Measurements from ENCODE around the gene RNF224.

Gene RNF224

GRCh38 chr9:137191691-137192447 is 35.4 kb upstream of the RNF224 start:
- Histone ChIP-seq H3K14ac (ENCODE audit: low read length in 2 of 2) (no peak overlapping the region), H2BK120ac (ENCODE audit: low read depth, low read length) (no peak overlapping the region), H3K18ac (ENCODE audit: low read depth in 1 of 2, low read length in 2 of 2) (no peak overlapping the region), H3K27me3 (ENCODE audit: control insufficient read depth in 1 of 2, insufficient read depth in 1 of 2, low read length in 2 of 2) (no peaks in the 10 kb centered on the region), H4K8ac (ENCODE audit: low read length) (no peak overlapping the region), H2AFZ (ENCODE audit: low read depth, low read length) (no peak overlapping the region), H3K4ac (ENCODE audit: low read depth in 1 of 2, low read length in 2 of 2) (no peak overlapping the region), H3K23ac (ENCODE audit: low read length in 2 of 2) (no peak overlapping the region), H2BK5ac (ENCODE audit: low read depth, low read length, poor library complexity, severe bottlenecking) (no peak overlapping the region), H3K4me3 (ENCODE audit: insufficient read depth in 1 of 2, low read depth in 1 of 2, low read length in 2 of 2) (no peak overlapping the region), H2BK15ac (ENCODE audit: low read depth, poor library complexity, severe bottlenecking) (no peak overlapping the region), H3K36me3 (ENCODE audit: control insufficient read depth in 1 of 2, insufficient read depth in 2 of 2, low read depth in 1 of 2, low read length in 2 of 2) (peaks cover 36 to 56% of the 10 kb centered on the region in 2 experiments), H2BK12ac (ENCODE audit: low read length in 2 of 2) (no peak overlapping the region), H4K91ac (ENCODE audit: low read length) (peak overlapping the region; percentile 0), H3K27ac (ENCODE audit: low read length, poor library complexity, severe bottlenecking) (no peak overlapping the region), H3K4me1 (ENCODE audit: control insufficient read depth, insufficient read depth, low read depth, low read length) (peaks cover 67% of the 10 kb centered on the region), H3K4me2 (ENCODE audit: low read length, poor library complexity, severe bottlenecking) (no peak overlapping the region), H3K79me1 (replicated peaks; ENCODE audit: low read length, poor library complexity, severe bottlenecking) (peaks cover 53% of the 10 kb centered on the region), H3K9ac (ENCODE audit: low read length) (peak overlapping the region; percentile 2), H3K9me3 (ENCODE audit: control insufficient read depth, low read length) (no peaks in the 10 kb centered on the region), H2AK5ac (ENCODE audit: low read length, severe bottlenecking) (no peak overlapping the region)
- DNase-seq, result no peak
- WGBS, result 93% methylated on average over 21 of the region's 22 CpGs

- WGBS, result 95% methylated on average over 9 of the region's 10 CpGs
- Histone ChIP-seq H3K4me2 (ENCODE audit: low read length, poor library complexity, severe bottlenecking) (no peak overlapping the region), H3K36me3 (ENCODE audit: control insufficient read depth in 1 of 2, insufficient read depth in 2 of 2, low read depth in 1 of 2, low read length in 2 of 2) (peaks cover 30 to 51% of the 10 kb centered on the region in 2 experiments), H2AFZ (ENCODE audit: low read depth, low read length) (no peak overlapping the region), H3K9ac (ENCODE audit: low read length) (no peak overlapping the region), H3K14ac (ENCODE audit: low read length in 2 of 2) (no peak overlapping the region), H3K9me3 (ENCODE audit: control insufficient read depth, low read length) (no peaks in the 10 kb centered on the region), H3K27ac (ENCODE audit: low read length, poor library complexity, severe bottlenecking) (no peak overlapping the region), H2BK120ac (ENCODE audit: low read depth, low read length) (no peak overlapping the region), H3K18ac (ENCODE audit: low read depth in 1 of 2, low read length in 2 of 2) (no peak overlapping the region), H3K4me1 (ENCODE audit: control insufficient read depth, insufficient read depth, low read depth, low read length) (peaks cover 64% of the 10 kb centered on the region), H3K79me1 (replicated peaks; ENCODE audit: low read length, poor library complexity, severe bottlenecking) (peaks cover 52% of the 10 kb centered on the region), H2AK5ac (ENCODE audit: low read length, severe bottlenecking) (no peak overlapping the region), H3K23ac (ENCODE audit: low read length in 2 of 2) (no peak overlapping the region), H3K4ac (ENCODE audit: low read depth in 1 of 2, low read length in 2 of 2) (no peak overlapping the region), H3K4me3 (ENCODE audit: insufficient read depth in 1 of 2, low read depth in 1 of 2, low read length in 2 of 2) (no peak overlapping the region), H3K27me3 (ENCODE audit: control insufficient read depth in 1 of 2, insufficient read depth in 1 of 2, low read length in 2 of 2) (no peaks in the 10 kb centered on the region), H4K8ac (ENCODE audit: low read length) (no peak overlapping the region), H2BK5ac (ENCODE audit: low read depth, low read length, poor library complexity, severe bottlenecking) (no peak overlapping the region), H2BK15ac (ENCODE audit: low read depth, poor library complexity, severe bottlenecking) (no peak overlapping the region), H4K91ac (ENCODE audit: low read length) (no peak overlapping the region), H2BK12ac (ENCODE audit: low read length in 2 of 2) (no peak overlapping the region)
- DNase-seq, result no peak
These were observed 34.9 kb upstream of the RNF224 start for GRCh38 chr9:137192448-137192780.

- no peak overlapping the region for H2BK12ac ChIP-seq (ENCODE audit: low read length in 2 of 2)
- no peak overlapping the region for H4K8ac ChIP-seq (ENCODE audit: low read length)
- H2BK120ac ChIP-seq (ENCODE audit: low read depth, low read length), result no peak overlapping the region
- no peak overlapping the region for H3K4me3 ChIP-seq (ENCODE audit: insufficient read depth in 1 of 2, low read depth in 1 of 2, low read length in 2 of 2)
- no peak overlapping the region for H3K9ac ChIP-seq (ENCODE audit: low read length)
- no peak overlapping the region for H3K4ac ChIP-seq (ENCODE audit: low read depth in 1 of 2, low read length in 2 of 2)
- H3K18ac ChIP-seq (ENCODE audit: low read depth in 1 of 2, low read length in 2 of 2), result no peak overlapping the region
- H4K91ac ChIP-seq (ENCODE audit: low read length), result no peak overlapping the region
- no peak overlapping the region for H3K27ac ChIP-seq (ENCODE audit: low read length, poor library complexity, severe bottlenecking)
- H3K9me3 ChIP-seq (ENCODE audit: control insufficient read depth, low read length), result no peaks in the 10 kb centered on the region
- WGBS, result 71% methylated on average over 2 of the region's 2 CpGs
- H2AK5ac ChIP-seq (ENCODE audit: low read length, severe bottlenecking), result no peak overlapping the region
- no peaks in the 10 kb centered on the region for H3K27me3 ChIP-seq (ENCODE audit: control insufficient read depth in 1 of 2, insufficient read depth in 1 of 2, low read length in 2 of 2)
- peaks cover 30 to 51% of the 10 kb centered on the region in 2 experiments for H3K36me3 ChIP-seq (ENCODE audit: control insufficient read depth in 1 of 2, insufficient read depth in 2 of 2, low read depth in 1 of 2, low read length in 2 of 2)
- H3K14ac ChIP-seq (ENCODE audit: low read length in 2 of 2), result no peak overlapping the region
- no peak overlapping the region for H3K4me2 ChIP-seq (ENCODE audit: low read length, poor library complexity, severe bottlenecking)
- H3K23ac ChIP-seq (ENCODE audit: low read length in 2 of 2), result no peak overlapping the region
- H2AFZ ChIP-seq (ENCODE audit: low read depth, low read length), result no peak overlapping the region
- H3K4me1 ChIP-seq (ENCODE audit: control insufficient read depth, insufficient read depth, low read depth, low read length), result peaks cover 64% of the 10 kb centered on the region
- DNase-seq, result no peak
- H3K79me1 ChIP-seq (replicated peaks; ENCODE audit: low read length, poor library complexity, severe bottlenecking), result peaks cover 52% of the 10 kb centered on the region
- no peak overlapping the region for H2BK5ac ChIP-seq (ENCODE audit: low read depth, low read length, poor library complexity, severe bottlenecking)
- H2BK15ac ChIP-seq (ENCODE audit: low read depth, poor library complexity, severe bottlenecking), result no peak overlapping the region
These were observed 34.4 kb upstream of the RNF224 start for GRCh38 chr9:137192859-137193258.

DNA sequence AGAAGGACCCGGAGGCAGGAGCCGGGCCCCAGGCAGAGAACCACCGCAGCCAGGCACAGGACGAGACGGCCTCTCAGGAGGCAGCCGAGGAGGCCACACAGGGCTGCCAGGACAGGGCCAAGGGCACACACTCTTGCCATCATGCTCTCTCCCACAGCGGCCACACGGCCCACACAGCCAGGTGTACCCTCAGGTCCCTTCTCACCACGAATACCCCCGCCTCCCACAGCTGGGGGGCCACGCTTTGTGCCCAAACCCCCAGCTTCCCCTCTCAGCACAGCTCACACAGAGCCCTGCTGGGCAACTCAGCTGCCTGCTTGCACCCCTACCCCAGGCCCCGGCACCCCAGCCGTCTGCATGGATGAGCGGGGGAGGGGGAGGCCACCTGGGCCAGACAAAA is 33.5 kb upstream of the RNF224 start:
- no peak overlapping the region for H2BK5ac ChIP-seq (ENCODE audit: low read depth, low read length, poor library complexity, severe bottlenecking)
- no peak overlapping the region for H3K23ac ChIP-seq (ENCODE audit: low read length in 2 of 2)
- peak overlapping the region; percentile 11 for H4K91ac ChIP-seq (ENCODE audit: low read length)
- H3K14ac ChIP-seq (ENCODE audit: low read length in 2 of 2), result no peak overlapping the region
- no peak overlapping the region for H2BK15ac ChIP-seq (ENCODE audit: low read depth, poor library complexity, severe bottlenecking)
- H3K4me2 ChIP-seq (ENCODE audit: low read length, poor library complexity, severe bottlenecking), result no peak overlapping the region
- H3K36me3 ChIP-seq (ENCODE audit: control insufficient read depth in 1 of 2, insufficient read depth in 2 of 2, low read depth in 1 of 2, low read length in 2 of 2), result peaks cover 30 to 54% of the 10 kb centered on the region in 2 experiments
- H2BK120ac ChIP-seq (ENCODE audit: low read depth, low read length), result no peak overlapping the region
- no peak overlapping the region for H3K27ac ChIP-seq (ENCODE audit: low read length, poor library complexity, severe bottlenecking)
- H3K18ac ChIP-seq (ENCODE audit: low read depth in 1 of 2, low read length in 2 of 2), result no peak overlapping the region
- peaks cover 52% of the 10 kb centered on the region for H3K79me1 ChIP-seq (replicated peaks; ENCODE audit: low read length, poor library complexity, severe bottlenecking)
- no peaks in the 10 kb centered on the region for H3K9me3 ChIP-seq (ENCODE audit: control insufficient read depth, low read length)
- H2AK5ac ChIP-seq (ENCODE audit: low read length, severe bottlenecking), result no peak overlapping the region
- no peak overlapping the region for H3K9ac ChIP-seq (ENCODE audit: low read length)
- no peak for DNase-seq
- H3K4me3 ChIP-seq (ENCODE audit: insufficient read depth in 1 of 2, low read depth in 1 of 2, low read length in 2 of 2), result no peak overlapping the region
- peaks cover 71% of the 10 kb centered on the region for H3K4me1 ChIP-seq (ENCODE audit: control insufficient read depth, insufficient read depth, low read depth, low read length)
- H4K8ac ChIP-seq (ENCODE audit: low read length), result no peak overlapping the region
- WGBS, result 93% methylated on average over 14 of the region's 14 CpGs
- H2AFZ ChIP-seq (ENCODE audit: low read depth, low read length), result no peak overlapping the region
- no peak overlapping the region for H2BK12ac ChIP-seq (ENCODE audit: low read length in 2 of 2)
- no peak overlapping the region for H3K4ac ChIP-seq (ENCODE audit: low read depth in 1 of 2, low read length in 2 of 2)
- H3K27me3 ChIP-seq (ENCODE audit: control insufficient read depth in 1 of 2, insufficient read depth in 1 of 2, low read length in 2 of 2), result no peaks in the 10 kb centered on the region
